ENCODE measurements around the gene TMEM273.
"Not testable (repeated sequence)": the region's sequence is repeated elsewhere in the genome, so short reads cannot be mapped to it uniquely, and the experiment has no call there.

TMEM273 gene

DNA sequence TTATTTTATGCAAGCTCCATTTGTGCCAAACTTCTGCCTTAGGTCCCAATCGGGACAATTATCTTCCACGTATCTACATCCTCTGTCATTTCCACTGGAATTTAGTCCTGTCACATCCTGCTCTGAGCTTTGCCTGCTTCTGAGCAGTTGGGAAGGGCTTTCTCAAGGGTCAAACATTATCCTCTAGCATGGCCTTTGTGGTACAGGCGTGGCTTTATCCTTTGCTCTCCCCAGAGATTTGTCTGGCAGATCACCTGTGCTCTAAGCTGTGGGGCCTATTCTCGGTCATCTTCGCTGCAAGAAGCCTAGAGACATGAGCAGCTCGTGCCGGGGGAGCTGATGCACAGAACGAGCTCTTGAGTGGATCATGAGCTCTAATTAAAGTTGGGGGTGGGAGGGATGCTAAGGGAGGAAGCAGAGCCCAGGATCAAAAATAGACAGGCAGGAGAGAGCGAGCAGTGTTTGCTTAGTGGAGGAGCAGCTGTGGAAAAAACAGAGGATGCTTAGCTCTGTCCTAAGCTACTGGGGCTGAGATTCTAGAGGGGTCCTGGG, 19.8 kb upstream of the TMEM273 start:
- TF ChIP-seq, protein P1, sequence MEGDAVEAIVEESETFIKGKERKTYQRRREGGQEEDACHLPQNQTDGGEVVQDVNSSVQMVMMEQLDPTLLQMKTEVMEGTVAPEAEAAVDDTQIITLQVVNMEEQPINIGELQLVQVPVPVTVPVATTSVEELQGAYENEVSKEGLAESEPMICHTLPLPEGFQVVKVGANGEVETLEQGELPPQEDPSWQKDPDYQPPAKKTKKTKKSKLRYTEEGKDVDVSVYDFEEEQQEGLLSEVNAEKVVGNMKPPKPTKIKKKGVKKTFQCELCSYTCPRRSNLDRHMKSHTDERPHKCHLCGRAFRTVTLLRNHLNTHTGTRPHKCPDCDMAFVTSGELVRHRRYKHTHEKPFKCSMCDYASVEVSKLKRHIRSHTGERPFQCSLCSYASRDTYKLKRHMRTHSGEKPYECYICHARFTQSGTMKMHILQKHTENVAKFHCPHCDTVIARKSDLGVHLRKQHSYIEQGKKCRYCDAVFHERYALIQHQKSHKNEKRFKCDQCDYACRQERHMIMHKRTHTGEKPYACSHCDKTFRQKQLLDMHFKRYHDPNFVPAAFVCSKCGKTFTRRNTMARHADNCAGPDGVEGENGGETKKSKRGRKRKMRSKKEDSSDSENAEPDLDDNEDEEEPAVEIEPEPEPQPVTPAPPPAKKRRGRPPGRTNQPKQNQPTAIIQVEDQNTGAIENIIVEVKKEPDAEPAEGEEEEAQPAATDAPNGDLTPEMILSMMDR (IDR thresholded peaks at IDR 0.05; ENCODE audit: borderline replicate concordance, insufficient read depth, low read depth, low read length): no peak

DNA sequence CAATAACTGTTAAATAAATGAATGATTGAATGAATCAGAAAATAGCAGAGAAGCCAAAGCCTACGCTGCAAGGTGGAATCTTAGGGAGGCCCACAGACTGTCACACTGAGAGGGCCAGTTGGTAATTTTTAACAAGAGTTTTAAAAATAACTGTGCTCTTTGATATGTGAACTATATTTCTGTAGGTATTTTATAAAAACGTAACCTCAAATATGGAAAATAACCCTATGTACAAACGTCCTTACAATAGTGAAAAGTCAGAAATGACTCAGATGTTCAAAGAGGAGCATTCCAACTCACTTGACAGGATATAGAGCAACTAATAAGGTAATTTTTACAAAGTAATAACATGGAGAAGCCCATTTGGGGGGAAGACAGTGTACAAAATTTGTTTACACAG, 18.9 kb upstream of the TMEM273 start:
- TF ChIP-seq, protein P1 (IDR thresholded peaks at IDR 0.05; ENCODE audit: borderline replicate concordance, insufficient read depth, low read depth, low read length): no peak

More for the DNA sequence above, 19.8 kb upstream of the TMEM273 start:
- H3K4me3 ChIP-seq (ENCODE audit: low read depth, low read length): no peak overlapping the region

DNA sequence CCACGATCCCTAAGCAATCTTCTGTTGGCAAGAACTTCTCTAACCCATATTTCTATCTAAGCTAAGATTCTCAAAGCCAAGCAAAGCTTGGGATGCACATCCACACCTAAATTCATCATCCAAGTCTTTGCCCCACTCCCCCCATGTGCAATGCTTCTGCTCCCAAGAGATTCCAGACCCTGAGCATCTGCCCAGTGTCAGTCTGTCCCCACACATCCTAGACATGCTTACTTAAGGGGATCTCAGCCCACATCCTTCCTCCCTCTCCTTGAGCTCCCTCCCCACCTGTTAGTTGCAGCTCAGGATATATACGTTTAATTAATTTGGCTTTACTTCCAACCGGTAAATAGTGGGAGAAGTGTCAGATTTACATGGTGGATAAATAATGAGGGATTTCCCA, 17.0 kb upstream of the TMEM273 start:
- TF ChIP-seq, protein P1 (IDR thresholded peaks at IDR 0.05; ENCODE audit: borderline replicate concordance, insufficient read depth, low read depth, low read length): no peak
- no peak overlapping the region for H3K4me3 ChIP-seq (ENCODE audit: low read depth, low read length)

More for the DNA sequence above, 18.9 kb upstream of the TMEM273 start:
- H3K4me3 ChIP-seq (ENCODE audit: low read depth, low read length): no peak overlapping the region

DNA sequence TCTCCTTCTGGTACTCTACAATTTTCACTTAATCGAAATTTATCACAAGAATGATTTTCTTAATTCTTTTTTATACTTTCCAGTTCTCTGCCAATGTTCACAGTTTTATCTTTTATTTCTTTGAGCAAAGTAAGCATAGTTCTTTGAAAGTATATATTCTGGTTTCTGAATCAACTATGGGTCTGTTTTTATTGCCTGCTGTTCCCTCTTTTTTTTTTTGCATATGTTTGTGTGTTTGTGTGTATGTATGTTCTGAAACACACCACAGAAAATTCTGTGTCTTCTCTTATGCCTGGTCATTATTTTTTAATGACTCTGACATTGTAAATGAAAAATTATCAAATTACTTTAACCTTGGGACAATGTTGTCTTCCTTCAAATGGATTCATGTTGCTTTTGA, 15.9 kb upstream of the TMEM273 start:
- no peak overlapping the region for H3K4me3 ChIP-seq (ENCODE audit: low read depth, low read length)
- TF ChIP-seq, protein P1 (IDR thresholded peaks at IDR 0.05; ENCODE audit: borderline replicate concordance, insufficient read depth, low read depth, low read length): no peak

DNA sequence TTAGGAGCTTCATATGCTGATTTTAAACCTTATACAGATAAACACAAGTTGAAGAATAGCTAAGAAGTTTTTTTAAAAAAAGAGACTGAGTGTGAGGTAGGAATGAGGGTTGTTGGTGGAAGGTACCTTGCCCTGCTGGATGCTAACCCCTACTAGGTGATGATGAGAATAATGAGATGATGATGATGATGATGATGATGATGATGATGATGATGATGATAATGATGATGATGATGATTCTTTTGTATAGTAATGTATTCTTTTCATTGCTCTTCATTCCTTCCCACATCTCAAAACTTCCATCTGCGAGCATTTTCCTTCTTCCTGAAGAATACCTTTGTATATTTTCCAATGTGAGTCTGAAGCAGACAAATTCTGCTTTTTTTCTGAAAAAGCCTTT, 14.1 kb upstream of the TMEM273 start:
- H3K4me3 ChIP-seq (ENCODE audit: low read depth, low read length): no peak overlapping the region
- TF ChIP-seq, protein P1 (IDR thresholded peaks at IDR 0.05; ENCODE audit: borderline replicate concordance, insufficient read depth, low read depth, low read length): no peak

DNA sequence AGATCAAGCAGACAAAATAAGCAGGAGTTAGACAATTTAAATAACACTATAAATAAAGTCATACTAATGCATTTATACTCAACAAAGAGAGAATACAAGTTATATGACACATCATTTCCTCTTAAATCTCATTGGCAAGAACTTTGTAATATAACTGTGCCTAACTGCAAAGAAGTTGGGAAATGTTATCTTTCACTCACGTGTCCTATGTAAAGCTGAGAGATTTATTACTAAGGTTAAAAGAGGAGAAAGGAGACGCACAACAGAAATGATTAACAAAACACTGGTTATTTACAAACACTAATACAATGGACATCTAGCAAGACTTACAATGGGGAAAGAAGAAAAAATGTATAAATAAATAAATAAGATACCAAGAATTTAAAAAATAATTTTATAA, 12.7 kb upstream of the TMEM273 start:
- H3K4me3 ChIP-seq (ENCODE audit: low read depth, low read length): no peak overlapping the region
- TF ChIP-seq, protein P1 (IDR thresholded peaks at IDR 0.05; ENCODE audit: borderline replicate concordance, insufficient read depth, low read depth, low read length): no peak

DNA sequence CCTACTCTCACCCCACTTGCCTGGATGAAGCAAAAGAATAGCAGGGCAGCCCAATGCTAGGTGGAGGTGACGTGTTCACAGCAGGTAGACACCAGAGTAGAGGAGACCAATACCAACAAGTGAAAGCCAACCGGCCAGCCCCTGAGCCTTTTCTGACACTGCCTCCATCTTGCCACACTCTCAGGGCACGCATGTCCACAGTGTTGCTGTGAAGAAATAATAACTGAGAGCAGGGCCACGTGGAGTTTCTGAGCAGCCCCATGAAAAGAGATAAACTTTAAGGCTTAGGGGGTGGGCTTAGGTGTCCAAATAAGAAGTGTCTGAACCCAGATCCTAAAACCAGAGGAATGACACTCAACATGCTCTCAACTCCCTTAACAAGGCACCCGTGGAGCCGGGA, 9.0 kb upstream of the TMEM273 start:
- H3K4me3 ChIP-seq (ENCODE audit: low read depth, low read length): no peak overlapping the region
- TF ChIP-seq, protein P1 (IDR thresholded peaks at IDR 0.05; ENCODE audit: borderline replicate concordance, insufficient read depth, low read depth, low read length): no peak

DNA sequence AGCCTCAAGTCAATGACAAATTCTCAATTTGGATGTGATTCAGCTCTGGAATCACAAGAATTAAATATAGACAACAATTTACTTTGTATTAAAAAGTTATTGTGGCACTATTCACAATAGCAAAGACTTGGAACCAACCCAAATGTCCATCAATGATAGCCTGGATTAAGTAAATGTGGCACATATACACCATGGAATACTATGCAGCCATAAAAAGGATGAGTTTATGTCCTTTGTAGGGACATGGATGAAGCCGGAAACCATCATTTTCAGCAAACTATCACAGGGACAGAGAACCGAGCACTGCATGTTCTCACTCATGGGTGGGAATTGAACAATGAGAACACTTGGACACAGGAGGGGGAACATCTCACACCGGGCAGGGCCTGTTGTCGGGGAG, 7.7 kb upstream of the TMEM273 start:
- H3K4me3 ChIP-seq (ENCODE audit: low read depth, low read length): not testable (repeated sequence)

Data from GM12875 (cell line).